ENCODE results near the gene MBL2.

The MBL2 gene

GRCh38 chr10:52740913-52741675 is 31.5 kb downstream of the MBL2 start:
- DNase-seq (ENCODE audit: extremely low read depth in 1 of 2, low read depth in 1 of 2) = peak in 1 of 2 donors; percentile 8

GRCh38 chr10:52740155-52740549 is 32.4 kb downstream of the MBL2 start:
- DNase-seq (ENCODE audit: extremely low read depth in 1 of 2, low read depth in 1 of 2) = no peak

GRCh38 chr10:52739380-52740154 is 33.0 kb downstream of the MBL2 start:
- no peak for DNase-seq (ENCODE audit: extremely low read depth in 1 of 2, low read depth in 1 of 2)

GRCh38 chr10:52738951-52739350 is 33.6 kb downstream of the MBL2 start:
- DNase-seq (ENCODE audit: extremely low read depth in 1 of 2, low read depth in 1 of 2) = no peak

- no peak for DNase-seq (ENCODE audit: extremely low read depth in 1 of 2, low read depth in 1 of 2)
These were observed 43.1 kb downstream of the MBL2 start for GRCh38 chr10:52729271-52730104.

- no peak for DNase-seq (ENCODE audit: extremely low read depth in 1 of 2, low read depth in 1 of 2)
These were observed 52.6 kb downstream of the MBL2 start for GRCh38 chr10:52720018-52720417.

Measured in stimulated activated CD8-positive, alpha-beta memory T cell treated with anti-CD3 and anti-CD28 coated beads, Interleukin-7, amount 100 ng/mL, for 48 hours (primary cell).